NCI-H1048 (cell line): ENCODE data around the gene ZRSR2.
"Not testable (repeated sequence)": the region's sequence is repeated elsewhere in the genome, so short reads cannot be mapped to it uniquely, and the experiment has no call there.

ENCODE experiments used
- DNase-seq: peaks from one replicate; lab custom pipeline; 2025; lab: John Stamatoyannopoulos, UW

The ZRSR2 gene

GRCh38 chrX:15789979-15790768, at the start of gene ZRSR2:
TSS of gene ZRSR2 (plus strand) at chrX:15790484. CDS start at chrX:15790496, 12 bp downstream.
- DNase-seq = peak; percentile 64

- DNase-seq = no peak
Observed at GRCh38 chrX:15744181-15744867, 46.0 kb upstream of the ZRSR2 start.

GRCh38 chrX:15745179-15745578, 45.1 kb upstream of the ZRSR2 start:
- no peak for DNase-seq

- DNase-seq = not testable (repeated sequence)
Observed at GRCh38 chrX:15746651-15747050, 43.6 kb upstream of the ZRSR2 start.

GRCh38 chrX:15747626-15748173, 42.6 kb upstream of the ZRSR2 start:
- no peak for DNase-seq

- DNase-seq = no peak
Observed at GRCh38 chrX:15748841-15749240, 41.4 kb upstream of the ZRSR2 start.

GRCh38 chrX:15749642-15750610, 40.4 kb upstream of the ZRSR2 start:
- no peak for DNase-seq

GRCh38 chrX:15750611-15751154, 39.6 kb upstream of the ZRSR2 start:
- no peak for DNase-seq

DNA sequence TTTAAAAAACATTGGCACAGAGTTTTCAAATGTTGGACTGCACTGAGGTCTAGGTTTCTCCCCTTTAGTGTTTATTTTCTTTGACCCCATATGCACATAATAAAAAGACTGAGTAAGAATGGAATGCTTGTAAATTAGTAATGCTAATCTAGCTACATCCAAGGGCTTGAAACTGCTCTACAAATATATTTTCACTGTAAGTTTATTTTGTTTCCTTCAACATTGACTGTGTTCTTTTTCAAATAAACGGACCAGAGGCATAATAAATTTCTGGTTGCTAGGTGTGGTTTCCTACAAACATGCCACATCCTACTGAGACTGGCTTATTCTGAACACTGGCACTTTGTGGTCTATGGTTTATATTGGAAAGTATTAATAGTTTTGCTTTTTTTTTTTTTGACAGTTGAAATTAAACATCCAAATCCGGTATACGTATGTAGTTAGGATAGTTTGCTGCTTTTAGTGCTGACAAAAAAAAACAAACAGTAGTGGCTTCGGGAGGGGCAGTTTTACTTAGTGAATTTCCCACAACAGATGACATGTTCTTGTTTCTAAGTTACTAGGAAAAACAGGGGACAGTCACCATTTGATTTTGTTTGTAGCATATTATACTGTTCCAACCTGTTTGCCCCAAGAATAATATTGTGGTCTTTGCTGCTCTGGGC, 39.0 kb upstream of the ZRSR2 start:
- DNase-seq = no peak

GRCh38 chrX:15755091-15755490, 35.2 kb upstream of the ZRSR2 start:
- no peak for DNase-seq

DNA sequence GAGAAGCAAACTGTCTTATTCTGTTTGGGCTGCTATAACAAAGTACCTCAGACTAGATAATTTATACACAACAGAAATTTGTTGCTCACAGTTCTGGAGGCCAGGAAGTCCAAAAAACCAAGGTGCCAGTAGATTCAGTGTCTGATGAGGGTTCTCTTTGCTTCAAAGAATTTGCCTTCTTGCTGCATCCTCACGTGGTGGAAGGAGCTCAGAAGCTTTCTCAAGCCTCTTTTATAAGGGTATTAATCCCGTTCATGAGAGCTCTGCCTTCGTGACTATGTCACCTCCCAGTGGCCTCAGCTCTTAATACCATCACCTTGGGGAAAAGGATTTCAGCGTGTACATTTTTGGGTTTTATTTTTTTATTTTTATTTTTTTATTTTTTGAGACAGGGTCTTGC, 32.1 kb upstream of the ZRSR2 start:
- DNase-seq = no peak

GRCh38 chrX:15759886-15760285, 30.4 kb upstream of the ZRSR2 start:
- DNase-seq = not testable (repeated sequence)

- DNase-seq = no peak
Observed at GRCh38 chrX:15761564-15762191, 28.6 kb upstream of the ZRSR2 start.

DNA sequence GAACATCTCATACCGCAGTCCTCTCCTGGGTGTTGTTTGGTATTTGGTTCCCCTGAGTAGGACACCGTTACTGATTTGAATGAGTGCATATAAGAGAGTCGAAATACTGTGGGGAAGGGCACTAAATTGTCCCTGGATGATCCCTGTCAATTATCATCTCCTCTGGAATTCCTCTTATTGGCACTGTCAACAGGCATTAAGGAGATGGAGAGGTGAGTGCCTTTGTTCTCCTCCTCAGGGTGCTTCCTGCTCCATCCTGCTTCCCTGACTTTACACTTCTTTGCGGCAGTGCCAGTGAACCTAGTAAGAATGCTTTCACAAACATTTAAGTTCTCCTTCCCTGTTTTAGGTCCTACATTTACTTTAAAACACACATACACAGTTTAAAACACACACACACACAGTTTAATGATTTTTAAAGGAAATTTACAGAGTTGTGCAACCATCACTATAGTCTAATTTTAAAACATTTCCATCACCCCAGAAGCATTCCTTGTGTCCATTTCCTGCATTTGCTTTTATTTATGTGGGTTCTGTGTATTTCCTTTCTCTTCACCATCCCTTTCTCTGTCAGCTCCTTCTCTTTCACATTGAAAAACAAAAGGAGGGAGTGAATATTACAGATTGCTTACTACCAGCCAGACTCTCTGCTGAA, 20.9 kb upstream of the ZRSR2 start:
- DNase-seq = no peak

GRCh38 chrX:15781961-15782699, 8.2 kb upstream of the ZRSR2 start:
- no peak for DNase-seq

- DNase-seq = no peak
Observed at GRCh38 chrX:15785176-15785750, 5.0 kb upstream of the ZRSR2 start.

GRCh38 chrX:15786915-15787314, 3.4 kb upstream of the ZRSR2 start:
- no peak for DNase-seq

- no peak for DNase-seq
Observed at GRCh38 chrX:15790769-15791290, 546 bp downstream of the ZRSR2 start.

GRCh38 chrX:15797707-15798106, 7.4 kb downstream of the ZRSR2 start:
- DNase-seq = no peak
